RPMI8226 (cell line): ENCODE data around the gene DNAAF1.

Source experiments
- DNase-seq: peaks from one replicate; pipeline ENCODE4 v3.0.0-alpha.2; 2015

Gene DNAAF1

DNA sequence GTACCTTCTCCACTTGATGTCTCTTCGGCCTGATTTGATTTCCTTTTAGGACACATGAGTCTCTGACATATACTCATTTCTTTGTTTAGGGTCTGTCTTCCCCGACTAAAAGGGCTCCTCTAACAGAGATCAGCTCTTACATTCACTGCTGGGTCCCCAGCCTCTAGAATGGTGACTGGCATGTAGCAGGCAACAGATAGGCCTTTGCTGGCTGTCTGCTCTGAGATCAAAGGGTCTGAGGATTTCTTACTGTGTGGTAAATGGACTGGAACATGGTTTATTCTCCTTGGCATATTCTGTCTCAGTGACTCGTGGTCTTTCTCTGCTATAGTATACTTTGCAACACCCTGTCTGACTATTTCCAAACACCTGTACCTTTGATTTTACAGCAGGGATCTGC, 16.7 kb downstream of the DNAAF1 start:
- no peak for DNase-seq

DNA sequence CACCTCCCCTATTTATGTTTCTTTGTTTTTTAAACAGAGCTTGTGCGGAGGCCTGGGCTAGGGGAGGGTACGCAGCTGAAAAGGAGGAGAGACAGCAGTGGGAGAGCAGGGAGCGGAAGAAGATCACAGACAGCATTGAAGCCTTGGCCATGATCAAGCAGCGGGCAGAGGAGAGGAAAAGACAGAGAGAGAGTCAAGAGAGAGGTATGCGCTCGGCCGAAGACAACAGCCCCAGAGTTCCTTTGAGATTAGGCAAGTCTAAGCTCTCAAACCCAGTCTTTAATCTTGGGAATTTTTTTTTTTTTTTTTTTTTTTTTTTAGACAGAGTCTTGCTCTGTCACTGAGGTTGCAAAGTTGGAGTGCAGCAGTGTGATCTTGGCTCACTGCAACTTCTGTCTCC, 20.6 kb downstream of the DNAAF1 start:
- DNase-seq, result no peak

GRCh38 chr16:84166796-84167695, 21.9 kb downstream of the DNAAF1 start:
- DNase-seq, result no peak

- no peak for DNase-seq
Observed at GRCh38 chr16:84169765-84170310, 24.7 kb downstream of the DNAAF1 start.

DNA sequence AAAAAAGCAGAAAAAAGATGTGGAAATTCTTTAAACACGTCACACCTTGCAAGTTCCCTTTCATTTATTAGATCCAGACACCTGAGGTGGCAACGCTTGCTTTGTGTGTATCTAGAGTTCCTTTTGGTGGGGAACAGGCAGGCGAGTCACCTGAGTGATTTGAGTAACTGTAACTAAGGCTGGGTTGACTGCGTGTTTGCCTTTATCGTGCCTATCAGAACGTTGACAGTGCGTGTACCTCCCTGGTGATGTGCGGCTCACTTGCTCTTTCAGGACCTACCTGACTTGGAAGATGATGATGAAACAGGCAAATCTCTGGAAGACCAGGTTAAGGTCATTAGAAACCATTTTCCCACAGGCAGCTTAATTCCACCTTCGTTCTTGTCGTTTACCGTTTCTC, 29.3 kb downstream of the DNAAF1 start:
- DNase-seq, result no peak

DNA sequence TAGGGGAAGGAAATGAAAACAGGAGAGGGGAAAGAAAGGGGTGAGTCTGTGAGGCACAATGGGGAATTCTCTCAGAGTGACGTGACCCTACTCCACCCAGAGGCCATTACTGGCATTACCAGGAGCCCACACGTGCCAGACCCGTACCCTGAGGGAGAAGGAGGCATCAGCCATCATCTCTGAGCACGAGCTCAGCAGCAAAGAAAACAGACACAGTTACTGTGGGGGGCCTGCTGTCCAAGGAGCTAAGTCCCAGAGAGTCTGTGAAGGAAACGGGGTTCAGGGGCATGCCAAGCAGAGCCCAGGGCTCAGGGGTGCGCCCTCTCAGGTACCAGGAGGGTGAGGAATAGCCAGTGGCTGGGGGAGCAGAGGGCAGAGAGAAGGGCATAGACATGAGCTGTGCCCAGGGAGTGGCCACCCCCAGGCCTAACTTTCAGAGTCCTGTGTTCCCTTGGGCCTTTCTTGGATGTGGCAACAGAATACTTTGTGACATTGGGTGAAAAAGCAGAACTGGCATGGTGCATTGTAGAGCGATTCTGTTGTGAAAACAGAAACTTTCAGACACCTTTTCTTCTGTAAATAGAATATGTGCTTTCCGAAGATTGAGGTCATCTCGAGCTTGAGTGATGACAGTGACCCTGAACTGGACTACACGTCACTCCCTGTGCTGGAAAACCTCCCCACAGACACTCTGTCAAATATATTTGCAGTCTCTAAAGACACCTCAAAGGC, 30.4 kb downstream of the DNAAF1 start:
- DNase-seq, result peak; percentile 71

- DNase-seq, result no peak
Observed at GRCh38 chr16:84176192-84177053, 31.3 kb downstream of the DNAAF1 start.

DNA sequence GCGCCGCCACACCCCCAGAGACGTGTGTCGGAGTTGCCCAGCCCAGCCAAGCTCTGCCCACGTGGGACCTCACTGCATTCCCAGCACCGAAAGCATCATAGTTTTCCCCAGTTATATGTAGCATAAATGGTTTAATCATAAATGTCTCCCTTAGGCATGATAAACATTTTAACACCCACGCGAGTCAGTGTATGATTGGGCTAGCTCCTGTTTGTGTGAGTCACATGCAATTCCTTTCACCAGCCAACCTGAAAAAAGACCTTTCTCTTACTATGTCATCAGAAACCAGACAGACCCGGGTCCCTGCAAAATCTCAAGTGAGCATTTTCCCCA, 32.6 kb downstream of the DNAAF1 start:
- no peak for DNase-seq

- no peak for DNase-seq
Observed at GRCh38 chr16:84178146-84178765, 33.1 kb downstream of the DNAAF1 start.

DNA sequence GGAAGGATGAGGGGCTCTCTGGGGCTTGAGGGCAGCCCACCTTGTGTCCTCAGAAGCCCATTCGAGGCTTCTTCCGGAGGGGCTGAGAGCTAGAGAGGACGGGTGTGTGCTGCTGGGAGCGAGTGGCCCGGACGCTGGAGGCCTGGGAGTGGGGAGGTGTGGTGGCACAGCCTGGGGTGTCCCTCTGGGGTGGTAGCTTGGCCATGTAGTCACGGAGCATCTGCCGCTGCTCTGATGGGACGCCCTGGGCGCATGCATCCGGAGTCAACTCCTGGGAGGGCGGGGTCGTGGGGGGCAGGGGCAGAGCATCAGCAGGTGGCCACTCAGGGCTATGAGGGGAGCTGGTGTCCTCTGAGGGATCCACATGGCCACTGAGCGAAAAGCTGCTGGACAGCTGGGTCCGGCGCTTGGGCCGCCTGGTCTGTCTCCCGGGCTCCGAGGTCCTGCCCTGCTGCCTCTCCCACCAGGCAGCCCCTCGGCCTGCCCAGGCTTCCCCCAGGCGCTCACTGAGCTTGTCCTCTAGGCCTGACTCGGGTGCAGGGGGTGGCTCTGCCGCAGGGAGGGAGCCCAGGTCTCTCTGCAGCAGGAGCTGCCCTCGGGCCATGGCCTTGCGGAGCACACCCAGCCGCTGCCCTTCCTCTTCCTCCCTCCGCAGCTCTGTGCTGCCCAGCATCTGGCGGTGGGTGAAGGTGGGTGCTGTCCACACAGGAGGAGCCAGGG, 33.9 kb downstream of the DNAAF1 start:
- no peak for DNase-seq

- no peak for DNase-seq
Observed at GRCh38 chr16:84179612-84180320, 34.7 kb downstream of the DNAAF1 start.

DNA sequence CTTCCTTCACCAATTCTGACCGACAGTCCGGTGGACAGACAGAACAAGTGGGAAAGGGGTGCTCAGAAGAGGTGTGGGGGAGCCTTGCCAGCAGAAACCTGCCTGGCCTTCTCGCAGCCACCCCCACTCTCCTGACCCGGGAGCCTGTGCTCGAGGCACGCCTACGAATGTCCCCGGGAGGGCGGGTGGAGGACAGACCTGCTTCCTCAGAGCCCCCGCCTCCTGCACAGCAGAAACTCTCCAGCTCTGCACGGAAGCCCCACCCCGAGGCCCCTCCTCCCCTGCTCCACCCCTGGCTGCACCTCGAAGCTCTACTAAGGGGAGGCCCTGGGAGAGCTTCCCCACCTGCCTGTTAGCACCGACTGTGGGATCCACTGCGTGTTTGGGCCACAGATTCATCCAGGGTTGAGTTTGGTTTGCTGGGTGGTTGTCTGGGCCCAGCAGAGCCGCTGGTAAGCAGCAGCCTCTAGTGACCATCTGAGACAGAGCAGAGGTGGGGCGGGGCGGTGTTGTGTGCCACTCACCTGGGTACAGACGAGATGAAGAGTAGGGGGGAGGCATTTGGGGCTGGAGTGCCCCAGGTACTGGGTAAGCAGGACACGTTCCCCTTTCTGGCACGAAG, 35.5 kb downstream of the DNAAF1 start:
- DNase-seq, result no peak

DNA sequence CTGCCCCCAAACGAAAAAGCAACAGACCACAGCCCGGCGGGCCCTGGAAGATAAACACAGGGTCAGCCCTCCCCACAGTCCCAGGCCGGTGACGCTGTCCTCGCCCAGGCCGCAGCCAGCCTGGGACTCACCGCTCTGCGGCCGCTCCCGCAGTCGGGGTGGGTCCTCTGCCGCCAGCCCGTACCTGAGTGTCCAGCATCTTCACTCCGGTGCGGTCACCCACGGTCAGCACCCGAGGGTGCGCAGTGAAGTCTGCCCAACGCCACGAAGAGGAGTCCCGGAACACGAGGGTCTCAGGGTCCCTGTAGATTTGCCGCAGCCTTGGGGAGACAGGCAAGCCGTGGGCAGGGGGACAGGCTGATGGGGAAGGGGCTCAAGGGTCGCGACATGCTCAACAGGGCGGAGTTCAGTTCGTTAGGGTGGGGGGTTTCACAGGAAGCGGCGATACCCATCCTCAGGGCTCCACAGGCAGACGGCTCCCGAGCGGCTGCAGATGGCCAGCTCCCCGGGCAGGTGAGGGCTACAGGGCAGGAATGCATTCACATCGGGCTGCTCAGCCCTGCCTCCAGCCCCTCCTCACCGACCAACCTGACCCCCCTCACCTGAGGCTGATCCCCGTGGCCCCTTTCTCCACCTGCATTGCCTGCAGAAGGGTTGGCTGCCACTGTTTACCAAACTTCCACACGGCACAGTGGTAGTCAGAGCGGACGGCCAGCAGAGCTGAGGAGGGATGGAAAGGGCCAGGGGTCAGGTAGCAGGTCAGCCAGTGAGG, 36.2 kb downstream of the DNAAF1 start:
- no peak for DNase-seq

DNA sequence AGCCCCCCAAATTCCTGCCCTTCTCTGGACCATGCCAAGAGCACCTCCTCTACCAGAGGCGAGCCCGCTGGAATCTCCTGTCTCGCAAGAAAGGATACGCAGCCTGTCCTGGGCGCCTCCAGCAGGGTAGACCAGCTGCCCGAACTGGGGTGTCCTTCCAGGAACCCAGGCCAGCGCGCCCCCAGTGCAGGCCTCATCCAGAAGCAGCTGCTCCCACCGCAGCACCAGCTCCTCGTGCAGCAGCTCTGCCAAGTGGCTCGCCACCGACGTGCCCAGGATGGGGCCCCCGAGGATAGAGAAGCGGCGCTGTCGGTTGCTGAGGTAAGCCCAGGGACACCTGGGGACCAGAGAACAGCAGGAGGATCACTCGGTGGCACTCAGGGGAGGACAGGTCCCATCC, 37.0 kb downstream of the DNAAF1 start:
- DNase-seq, result no peak

GRCh38 chr16:84182680-84183571, 37.8 kb downstream of the DNAAF1 start:
- DNase-seq, result no peak

GRCh38 chr16:84183572-84183875, 38.4 kb downstream of the DNAAF1 start:
- no peak for DNase-seq

DNA sequence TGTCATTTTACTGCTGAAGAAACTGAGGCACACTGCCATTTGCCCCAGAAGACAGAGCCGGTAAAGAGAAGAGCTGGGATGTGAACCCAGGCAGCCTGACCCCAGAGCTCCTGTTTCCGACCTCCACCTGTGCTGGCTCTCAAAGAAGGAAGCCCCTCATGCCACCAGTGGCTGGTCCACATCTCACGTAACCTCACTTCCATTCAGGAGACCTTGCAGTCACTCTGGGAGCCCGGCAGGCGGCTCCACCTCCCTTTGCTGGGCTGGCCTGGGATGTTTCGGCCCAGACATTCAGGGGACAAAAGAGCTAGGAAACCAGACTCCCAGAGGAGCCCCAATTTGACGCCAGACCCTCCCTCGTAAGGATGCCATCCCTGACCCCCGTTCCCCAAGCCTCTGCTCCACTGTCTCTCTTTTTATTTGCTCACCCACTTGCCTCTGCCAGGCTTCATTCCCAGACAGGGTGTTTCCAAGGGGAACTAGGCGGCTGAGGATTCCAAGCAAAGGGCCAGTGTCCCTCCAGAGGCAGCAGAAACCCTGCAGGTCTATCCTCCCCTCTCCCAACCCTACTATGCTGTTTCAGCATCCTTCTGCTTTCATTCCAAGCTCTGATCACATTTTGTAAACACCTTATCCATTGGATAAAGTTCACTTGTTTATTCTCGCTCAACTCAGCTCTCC, 38.9 kb downstream of the DNAAF1 start:
- no peak for DNase-seq

- DNase-seq, result no peak
Observed at GRCh38 chr16:84184775-84185174, 39.7 kb downstream of the DNAAF1 start.
